GM15510 (cell line): ENCODE measurements around the gene TMC8.

ENCODE experiments used
- POLR2A ChIP-seq: IDR thresholded peaks from 3 replicates; pipeline ENCODE4 v1.6.1; 2011; ENCODE audit warnings: borderline replicate concordance; ENCODE audit not compliant: insufficient read length; ENCODE audit errors: extremely low read depth

The TMC8 gene

DNA sequence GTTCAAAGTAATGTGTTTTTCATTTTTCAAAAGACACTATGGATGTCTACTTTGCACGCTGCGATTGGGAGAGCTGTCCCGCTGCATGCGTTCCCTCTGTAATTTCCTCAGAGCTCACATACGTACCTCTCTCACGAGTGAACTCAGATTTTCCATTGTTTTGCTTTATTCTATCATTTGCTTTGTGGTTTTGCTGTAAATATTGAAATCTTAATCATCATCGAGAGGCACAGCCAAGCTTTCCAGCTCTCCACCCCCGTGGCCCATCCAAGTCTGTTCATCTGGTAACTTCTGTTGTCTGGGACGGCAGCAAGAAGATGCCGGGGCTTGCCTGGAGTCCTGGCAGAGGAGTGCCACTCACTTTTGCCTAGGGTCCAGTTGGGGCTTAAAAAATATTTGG lies 23.1 kb upstream of the TMC8 start:
- no peak for TF ChIP-seq POLR2A

- TF ChIP-seq POLR2A = no peak
These were observed 22.4 kb upstream of the TMC8 start for GRCh38 chr17:78107976-78108725.

DNA sequence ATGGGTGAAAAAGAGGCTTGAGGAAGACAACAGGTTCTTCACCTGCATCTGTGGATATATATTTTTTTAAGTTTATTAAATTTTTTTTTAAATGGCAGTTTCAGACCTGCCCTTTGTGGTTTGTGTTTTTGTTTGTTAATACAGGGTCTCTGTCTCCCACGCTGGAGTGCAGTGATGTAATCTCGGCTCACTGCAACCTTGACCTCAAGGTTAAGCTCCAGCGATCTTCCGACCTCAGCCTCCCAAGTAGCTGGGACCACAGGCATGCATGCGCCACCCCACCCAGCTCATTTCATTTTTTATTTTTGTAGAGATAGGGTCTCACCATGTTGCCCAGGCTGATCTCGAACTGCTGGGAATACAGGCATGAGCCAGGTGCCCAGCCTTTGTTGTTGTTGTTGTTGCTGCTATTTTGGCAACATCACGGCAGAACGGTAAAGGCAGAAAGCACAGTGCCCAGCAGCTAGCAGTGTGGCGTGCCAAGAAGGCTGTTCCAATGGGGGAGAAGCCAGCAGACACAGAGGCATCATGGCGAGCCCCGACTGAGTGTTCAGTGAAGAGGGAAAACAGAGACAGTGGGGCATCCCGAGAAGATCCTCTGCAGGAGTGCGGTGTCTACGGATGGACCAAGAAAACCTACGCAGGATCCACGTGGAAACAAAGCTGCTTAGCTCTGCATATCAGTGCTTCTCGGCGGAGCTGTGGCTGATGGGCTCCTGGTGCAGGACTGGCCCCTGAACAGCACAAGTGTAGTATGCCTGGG lies 21.7 kb upstream of the TMC8 start:
- TF ChIP-seq POLR2A = no peak

DNA sequence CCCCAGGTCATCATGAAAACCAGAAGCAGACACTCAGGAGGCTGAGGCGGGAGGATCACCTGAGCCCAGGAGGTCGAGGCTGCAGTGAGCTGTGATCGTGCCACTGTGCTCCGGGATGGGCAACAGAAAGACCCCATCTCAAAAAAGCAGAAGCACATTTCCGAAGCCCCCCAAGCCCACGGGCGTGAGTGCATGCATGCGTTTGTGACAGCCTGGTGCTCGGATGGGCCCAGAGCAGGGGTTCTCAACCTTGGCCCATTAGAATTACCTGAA lies 21.1 kb upstream of the TMC8 start:
- no peak for TF ChIP-seq POLR2A

GRCh38 chr17:78110363-78111015 lies 20.1 kb upstream of the TMC8 start:
- no peak for TF ChIP-seq POLR2A

GRCh38 chr17:78111016-78111726 lies 19.4 kb upstream of the TMC8 start:
- TF ChIP-seq POLR2A = peak; percentile 9

DNA sequence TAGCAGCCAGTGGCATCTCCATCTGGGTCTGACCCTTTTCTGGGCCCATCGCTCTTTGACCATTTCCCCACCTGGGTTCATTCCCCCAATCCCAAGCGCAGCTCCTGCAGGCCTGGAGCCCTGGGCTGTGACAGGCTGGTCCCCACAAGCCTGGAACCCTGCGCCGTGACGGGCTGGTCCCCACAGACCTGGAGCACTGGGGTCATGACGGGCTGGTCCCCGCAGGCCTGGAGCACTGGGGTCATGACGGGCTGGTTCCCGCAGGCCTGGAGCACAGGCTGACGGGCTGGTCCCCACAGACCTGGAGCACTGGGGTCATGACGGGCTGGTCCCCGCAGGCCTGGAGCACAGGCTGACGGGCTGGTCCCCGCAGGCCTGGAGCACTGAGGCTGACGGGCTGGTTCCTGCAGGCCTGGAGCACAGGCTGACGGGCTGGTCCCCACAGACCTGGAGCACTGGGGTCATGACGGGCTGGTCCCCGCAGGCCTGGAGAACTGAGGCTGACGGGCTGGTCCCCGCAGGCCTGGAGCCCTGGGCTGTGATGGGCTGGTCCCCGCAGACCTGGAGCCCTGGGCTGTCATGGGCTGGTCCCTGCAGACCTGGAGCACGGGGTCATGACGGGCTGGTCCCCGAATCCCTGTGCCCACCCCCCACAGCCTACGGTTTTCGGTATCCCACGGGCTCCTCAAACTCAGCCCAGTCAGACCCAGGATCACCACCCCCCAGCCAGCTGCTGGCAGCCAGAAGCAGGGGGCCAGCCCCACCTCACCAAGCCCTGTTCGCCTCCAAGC lies 18.6 kb upstream of the TMC8 start:
- peak; percentile 26 for TF ChIP-seq POLR2A

GRCh38 chr17:78112518-78113471 lies 17.8 kb upstream of the TMC8 start:
- peak; percentile 18 for TF ChIP-seq POLR2A

DNA sequence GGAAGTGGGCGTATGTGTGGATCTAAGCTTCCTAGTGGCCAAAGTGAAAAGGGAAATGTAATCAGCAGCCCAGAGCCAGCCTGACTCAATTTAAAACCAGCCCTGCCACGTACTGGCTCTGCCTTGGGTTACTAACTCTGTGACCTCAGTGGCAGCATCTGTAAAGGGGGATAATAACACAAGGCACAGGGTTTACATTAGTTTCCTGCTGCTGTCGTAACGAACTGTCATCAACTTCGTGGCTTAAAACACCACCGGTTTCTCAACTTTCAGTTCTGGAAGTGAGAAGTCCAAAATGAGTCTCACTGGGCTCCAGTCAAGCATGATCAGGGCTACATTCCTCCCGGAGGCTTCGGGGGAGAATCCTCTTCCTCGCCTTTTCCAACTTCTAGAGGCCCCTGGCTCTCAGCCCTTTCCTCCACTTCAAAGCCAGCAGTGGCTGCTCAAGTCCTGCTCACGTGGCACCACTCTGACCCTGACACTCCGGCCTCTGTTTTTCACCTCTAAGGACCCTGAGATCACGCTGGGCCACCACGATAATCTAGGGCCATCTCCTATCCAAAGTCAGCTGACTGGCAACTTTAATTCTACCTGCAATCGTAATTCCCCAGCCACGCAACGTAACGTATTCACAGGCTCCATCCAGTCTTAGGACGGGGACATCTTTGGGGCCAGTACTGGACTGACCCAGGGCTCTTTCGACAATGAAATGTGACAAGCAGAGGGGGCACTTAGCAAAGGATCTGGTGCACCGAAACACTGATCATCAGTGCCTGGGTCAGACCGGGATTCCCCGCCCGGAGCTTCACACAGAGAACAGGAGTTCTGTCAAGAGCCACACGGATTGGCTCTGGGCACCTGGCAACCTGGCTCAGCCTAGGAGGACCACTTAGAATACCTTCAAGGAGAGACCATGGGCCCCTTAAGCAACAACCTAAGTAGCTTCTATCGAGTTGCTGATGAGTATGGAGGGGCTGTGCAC lies 16.5 kb upstream of the TMC8 start:
- peak; percentile 10 for TF ChIP-seq POLR2A

DNA sequence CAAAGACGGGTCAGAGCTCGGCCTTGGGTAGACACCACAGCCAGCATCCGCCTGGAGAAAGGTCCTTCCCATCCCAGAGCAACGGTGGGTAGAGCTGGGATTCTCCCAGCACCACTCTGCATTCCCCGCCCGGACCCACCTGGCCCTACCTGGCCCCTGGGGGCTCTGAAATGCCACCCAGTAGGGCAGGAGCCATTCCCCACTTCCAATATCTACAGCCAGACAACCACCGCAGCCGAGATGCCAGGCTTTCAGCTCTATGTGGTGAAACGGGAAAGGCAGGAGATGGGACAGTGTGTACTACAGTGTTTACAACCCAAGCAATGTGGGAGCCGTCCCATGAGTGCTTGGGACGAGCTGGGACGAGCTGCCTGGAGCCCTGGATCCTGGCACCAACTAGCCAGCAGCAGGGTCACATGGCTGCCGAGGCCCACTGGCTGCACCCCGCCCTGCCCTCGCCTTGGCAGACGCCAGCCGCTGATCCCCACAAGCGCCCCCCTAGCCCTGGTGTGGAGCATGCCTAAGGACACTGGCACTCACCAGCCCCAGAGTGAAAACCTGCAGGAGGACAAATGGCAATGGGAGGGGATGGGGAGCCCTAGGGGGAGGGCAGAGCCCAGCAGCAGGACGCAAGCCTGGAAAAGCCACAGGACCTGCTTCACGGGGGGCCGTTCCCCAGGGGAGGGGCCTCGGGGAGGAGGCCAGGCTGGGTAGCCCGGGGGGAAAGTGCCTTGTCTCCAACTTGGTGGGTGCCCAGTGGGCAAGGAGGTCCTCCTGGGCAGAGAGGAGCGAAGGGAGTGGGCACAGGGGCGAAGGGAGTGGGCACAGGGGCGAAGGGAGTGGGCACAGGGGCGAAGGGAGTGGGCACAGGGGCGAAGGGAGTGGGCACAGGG lies 15.5 kb upstream of the TMC8 start:
- TF ChIP-seq POLR2A = no peak

- TF ChIP-seq POLR2A = no peak
These were observed 14.2 kb upstream of the TMC8 start for GRCh38 chr17:78116411-78116810.
